K562 (cell line): ENCODE measurements around the gene PET100. TPM values are rescaled to one million over a fixed set of nuclear protein-coding genes. Genes with fewer than 3 reads are reported as not detected.

Experiments
- CBFB ChIP-seq: sonication (generic); formaldehyde crosslinking; IDR thresholded peaks from 2 replicates; pipeline ENCODE4 v1.4.0; 2020; ENCODE audit warnings: mild to moderate bottlenecking, missing genetic modification reagents
- CHD7 ChIP-seq: fragments of 200-600 bp; sonication (generic); IDR thresholded peaks from one replicate; pipeline ENCODE4 v1.6.1; 2012; ENCODE audit warnings: mild to moderate bottlenecking, low read depth, low read length, inconsistent platforms
- NFATC3 ChIP-seq: fragments of 450-650 bp; IDR thresholded peaks from 2 replicates; pipeline ENCODE4 v1.6.1; 2017; ENCODE audit warnings: mild to moderate bottlenecking
- RAD51 ChIP-seq: fragments of 450-650 bp; IDR thresholded peaks from 2 replicates; pipeline ENCODE4 v1.7.1; 2016; ENCODE audit warnings: low read depth, mild to moderate bottlenecking, borderline replicate concordance
- SRF ChIP-seq, 2 experiments: fragments of 250-450, 450-650 bp in 1 of 2; sonication (Bioruptor Pico) in 1 of 2; sonication (generic) in 1 of 2; formaldehyde crosslinking; IDR thresholded peaks; 2 replicates each; pipeline versions ENCODE4 v1.5.0 to v1.5.1; 2020 to 2022; ENCODE audit warnings: mild to moderate bottlenecking in 1 of 2, missing genetic modification reagents in 1 of 2
- ZNF318 ChIP-seq, 2 experiments: fragments of 450-650 bp; IDR thresholded peaks; 2 replicates each; pipeline ENCODE4 v1.6.1; 2016; ENCODE audit warnings: mild to moderate bottlenecking in 2 of 2, borderline replicate concordance in 1 of 2, low read depth in 1 of 2, moderate library complexity in 1 of 2
- ZNF551 ChIP-seq: fragments of 250-450 bp; sonication (Bioruptor Pico); IDR thresholded peaks from 2 replicates; pipeline ENCODE4 v1.5.0; 2021; ENCODE audit warnings: mild to moderate bottlenecking, moderate library complexity
- polyA plus RNA-seq, 8 experiments: library from polyadenylated mRNA; depleted of rRNA in 4 of 8; stranded (reverse) in 5 of 8; unstranded in 3 of 8; fragments of >200 nt; fragmentation: Nextera tagmentation in 2 of 8; fragmentation: Illumina TruSeq in 1 of 8; extraction: Ambion mirVana in 2 of 8; extraction: Trizol in 1 of 8; gene quantifications; 2 replicates each; pipeline versions ENCODE4 v1.2.1 to v1.2.3, GENCODE V29; 2011 to 2014; ENCODE audit warnings: inconsistent platforms in 1 of 8, missing spikeins in 1 of 8
- total RNA-seq, 7 experiments: library from RNA; depleted of rRNA in 6 of 7; stranded (reverse); fragments of >200 nt in 6 of 7; fragmentation: Illumina TruSeq in 2 of 7; extraction: Trizol in 2 of 7; gene quantifications; 2 replicates each; pipeline versions ENCODE4 v1.2.1 to v1.2.3, GENCODE V29; 2011 to 2021; ENCODE audit warnings: low replicate concordance in 1 of 7

PET100 gene
- total and polyA plus RNA-seq, 9 of the 15 experiments (the other 6 are each of a cell fraction or from before 2014, with no cell fraction given), result 62.3 to 351 (median 98.3) TPM

- TF ChIP-seq ZNF318 (IDR thresholded peaks at IDR 0.05; ENCODE audit: borderline replicate concordance in 1 of 2, low read depth in 1 of 2), result no peak
- TF ChIP-seq CHD7, result no peak
- no peak for TF ChIP-seq NFATC3
- no peak for TF ChIP-seq SRF (CRISPR knock-in tag; IDR thresholded peaks at IDR 0.05)
- TF ChIP-seq RAD51, result no peak
- TF ChIP-seq ZNF551 (CRISPR knock-in tag), result no peak
- TF ChIP-seq CBFB (CRISPR knock-in tag), result no peak
Observed at GRCh38 chr19:7629347-7630054, at the start of gene PET100, which contains the start of gene XAB2 (continued).
